IPS DF 6.9 (cell line): ENCODE data around the gene UBAC2.
"Not testable (repeated sequence)": the region's sequence is repeated elsewhere in the genome, so short reads cannot be mapped to it uniquely, and the experiment has no call there.

Experiments
- DNase-seq: peaks from one replicate; pipeline ENCODE4 v3.0.0-alpha.2; 2013; ENCODE audit warnings: low read depth, low spot score
- H3K27ac ChIP-seq: one replicate; pipeline ENCODE4 v1.5.1; 2013; ENCODE audit warnings: low read length, control low read depth
- H3K27me3 ChIP-seq: 2 replicates; pipeline ENCODE4 v1.6.1; 2013; ENCODE audit warnings: mild to moderate bottlenecking, low read length; ENCODE audit not compliant: control insufficient read depth, insufficient read depth
- H3K36me3 ChIP-seq: 2 replicates; pipeline ENCODE4 v1.6.1; 2013; ENCODE audit warnings: low read length; ENCODE audit not compliant: control insufficient read depth, insufficient read depth
- H3K4me1 ChIP-seq: 2 replicates; pipeline ENCODE4 v1.6.1; 2013; ENCODE audit warnings: low read length; ENCODE audit not compliant: control insufficient read depth, insufficient read depth
- H3K4me3 ChIP-seq: 2 replicates; pipeline ENCODE4 v1.5.1; 2013; ENCODE audit warnings: mild to moderate bottlenecking, low read length
- H3K9me3 ChIP-seq: 2 replicates; pipeline ENCODE4 v1.6.1; 2013; ENCODE audit warnings: low read length, inconsistent platforms; ENCODE audit not compliant: control insufficient read depth, insufficient read depth
- WGBS: extraction: QIAGEN DNeasy Blood & Tissue Kit; methylation state at CpG from one replicate; pipeline ENCODE4 v1.1.7; 2013; ENCODE audit warnings: mixed read lengths, missing lambda C conversion rate; ENCODE audit not compliant: insufficient read length, insufficient coverage; 5-methylcytosine and 5-hydroxymethylcytosine counted together

Gene UBAC2

DNA sequence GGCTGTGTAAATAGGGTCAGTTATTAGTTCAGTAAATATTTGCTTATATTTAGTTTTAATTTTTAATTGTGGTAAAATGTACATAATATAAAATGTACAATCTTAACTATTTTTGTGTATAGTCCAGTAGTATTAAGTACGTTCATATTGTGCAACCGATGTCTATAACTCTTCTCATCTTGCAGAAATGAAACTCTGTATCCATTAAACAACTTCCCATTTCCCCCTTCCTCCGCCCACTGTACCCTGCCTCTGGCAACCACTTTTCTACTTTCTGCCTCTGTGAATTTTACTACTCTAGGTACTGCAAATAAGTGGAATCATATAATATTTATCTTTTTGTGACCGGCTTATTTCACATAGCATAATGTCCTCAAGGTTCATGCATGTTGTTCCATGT lies 24.4 kb downstream of the UBAC2 start:
- Histone ChIP-seq H3K4me3 (no peak overlapping the region), H3K9me3 (no peaks in the 10 kb centered on the region), H3K27ac (no peak overlapping the region), H3K36me3 (no peaks in the 10 kb centered on the region), H3K4me1 (peaks cover 2% of the 10 kb centered on the region; the same call in 1 of the 2 replicates), H3K27me3 (no peaks in the 10 kb centered on the region)
- no CpG with 5 or more reads among the region's 4 CpGs for WGBS
- no peak for DNase-seq

DNA sequence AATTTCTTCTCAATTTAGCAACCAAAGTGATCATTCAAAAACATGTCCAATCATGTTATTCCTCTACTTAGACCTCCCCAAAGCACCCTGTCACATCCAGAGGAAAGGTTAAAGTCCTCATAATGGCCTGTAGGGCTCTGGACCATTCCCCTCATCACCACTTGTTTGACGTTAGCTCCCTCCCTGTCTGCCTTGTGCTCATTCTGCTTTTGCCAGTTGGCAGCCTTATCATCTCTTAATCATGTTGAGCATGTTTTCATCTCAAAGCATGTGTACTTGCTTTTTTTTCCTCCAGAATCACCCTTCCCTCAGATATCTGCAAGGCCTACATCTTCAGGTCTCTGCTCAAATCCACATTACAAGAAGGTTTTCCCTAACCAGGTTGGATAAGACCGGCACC lies 25.9 kb downstream of the UBAC2 start:
- H3K9me3 ChIP-seq: no peaks in the 10 kb centered on the region
- H3K27me3 ChIP-seq: no peaks in the 10 kb centered on the region
- no CpG with 5 or more reads among the region's 2 CpGs for WGBS
- DNase-seq: no peak
- H3K4me1 ChIP-seq: peaks cover 2% of the 10 kb centered on the region; the same call in 1 of the 2 replicates
- no peak overlapping the region for H3K27ac ChIP-seq
- H3K4me3 ChIP-seq: no peak overlapping the region
- no peaks in the 10 kb centered on the region for H3K36me3 ChIP-seq

DNA sequence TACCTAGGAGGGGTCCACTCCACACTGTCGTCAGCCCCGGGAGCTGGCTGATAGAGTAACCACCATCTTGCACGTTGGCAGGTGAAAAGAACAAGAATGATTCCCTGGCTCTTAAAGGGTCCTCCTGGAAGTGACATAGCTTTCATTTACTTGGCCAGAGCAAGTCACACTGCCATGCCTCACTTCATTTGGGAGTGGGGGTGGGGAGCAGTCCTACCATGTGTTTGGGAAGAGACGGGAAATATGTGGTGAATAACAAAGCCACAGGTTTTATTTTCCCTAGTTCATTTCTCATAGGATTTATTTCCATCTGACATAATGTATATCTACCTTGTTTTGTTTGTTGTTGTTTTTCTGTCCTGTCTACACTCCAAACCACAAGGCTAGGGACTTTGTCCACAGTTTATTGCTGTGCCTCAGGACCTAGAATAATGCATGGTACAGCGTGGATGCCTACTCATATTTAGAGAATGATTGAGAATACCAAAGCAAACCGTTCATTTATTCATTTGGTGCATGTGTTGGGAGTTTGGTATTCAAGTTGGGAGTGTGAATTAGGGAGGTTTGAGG lies 26.8 kb downstream of the UBAC2 start:
- H3K4me1 ChIP-seq: peaks cover 2% of the 10 kb centered on the region; the same call in 1 of the 2 replicates
- H3K27ac ChIP-seq: no peak overlapping the region
- DNase-seq: no peak
- H3K36me3 ChIP-seq: no peaks in the 10 kb centered on the region
- WGBS: no CpG with 5 or more reads among the region's 6 CpGs
- no peak overlapping the region for H3K4me3 ChIP-seq
- no peaks in the 10 kb centered on the region for H3K27me3 ChIP-seq
- no peaks in the 10 kb centered on the region for H3K9me3 ChIP-seq

GRCh38 chr13:99227909-99228688 lies 27.4 kb downstream of the UBAC2 start:
- Histone ChIP-seq H3K4me3 (no peak overlapping the region), H3K36me3 (no peaks in the 10 kb centered on the region), H3K4me1 (peaks cover 2% of the 10 kb centered on the region; the same call in 1 of the 2 replicates), H3K27ac (no peak overlapping the region), H3K9me3 (no peaks in the 10 kb centered on the region), H3K27me3 (no peaks in the 10 kb centered on the region)
- no peak for DNase-seq
- WGBS: no CpG with 5 or more reads among the region's 15 CpGs

DNA sequence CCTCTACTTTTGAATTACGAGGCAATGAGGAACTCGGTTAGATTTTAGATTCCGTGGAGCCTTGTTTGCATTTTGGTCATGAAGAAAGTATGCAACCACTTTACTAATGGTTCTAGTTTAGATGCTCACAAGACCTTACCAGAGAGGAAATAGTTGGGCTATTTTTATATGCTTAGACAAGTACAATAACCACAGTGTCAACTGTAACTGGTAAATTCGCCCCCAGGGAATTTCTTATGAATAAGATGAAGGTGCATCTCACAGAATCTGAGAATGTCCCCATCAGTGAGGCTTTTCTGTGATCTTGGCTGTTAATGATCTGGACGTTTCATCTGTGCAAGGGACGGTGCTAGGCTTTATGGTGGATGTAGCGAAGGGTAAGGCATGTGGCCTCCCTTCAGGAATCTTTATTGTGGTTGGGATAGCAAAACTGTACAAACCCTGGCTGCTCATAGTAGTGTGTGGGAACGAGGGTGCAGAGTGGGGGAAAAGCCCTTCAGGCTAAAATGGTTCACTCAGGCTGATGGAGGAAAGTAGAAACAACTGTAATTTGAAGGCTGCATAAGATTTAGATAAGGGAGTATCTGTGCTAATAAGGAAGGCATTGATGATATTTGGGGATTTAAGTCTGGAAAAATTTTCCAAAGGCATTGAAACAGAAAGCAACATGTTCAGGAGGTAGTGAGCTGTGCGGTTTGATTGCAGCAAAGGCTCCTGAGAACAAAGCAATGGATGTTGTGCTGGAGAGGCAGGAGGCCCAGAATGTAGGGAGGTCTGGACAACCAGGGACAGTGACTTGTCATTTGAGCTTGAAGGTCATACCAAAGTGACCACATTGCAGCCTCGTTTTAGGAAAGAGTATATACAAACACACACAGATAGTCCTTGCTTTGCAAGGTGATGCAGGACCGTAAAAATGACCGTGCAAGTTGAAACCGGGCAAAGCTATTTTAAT lies 28.4 kb downstream of the UBAC2 start:
- no CpG with 5 or more reads among the region's 13 CpGs for WGBS
- no peaks in the 10 kb centered on the region for H3K27me3 ChIP-seq
- peaks cover 2% of the 10 kb centered on the region; the same call in 1 of the 2 replicates for H3K4me1 ChIP-seq
- no peak overlapping the region for H3K4me3 ChIP-seq
- no peaks in the 10 kb centered on the region for H3K36me3 ChIP-seq
- no peak for DNase-seq
- H3K27ac ChIP-seq: no peak overlapping the region
- H3K9me3 ChIP-seq: no peaks in the 10 kb centered on the region

DNA sequence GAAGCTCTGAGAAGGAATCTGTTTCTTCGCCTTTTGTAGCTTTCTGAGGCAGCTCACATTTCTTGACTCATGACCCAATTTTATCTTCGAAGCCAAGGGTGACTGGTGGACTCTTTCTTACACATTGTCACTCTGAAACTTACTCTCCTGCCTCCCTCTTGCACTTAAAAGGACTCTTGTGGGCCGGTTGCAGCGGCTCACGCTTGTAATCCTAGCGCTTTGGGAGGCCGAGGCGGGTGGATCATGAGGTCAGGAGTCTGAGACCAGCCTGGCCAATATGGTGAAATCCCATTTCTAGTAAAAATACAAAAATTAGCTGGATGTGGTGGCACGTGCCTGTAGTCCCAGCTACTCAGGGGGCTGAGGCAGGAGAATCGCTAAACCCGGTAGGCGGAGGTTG lies 29.9 kb downstream of the UBAC2 start:
- not testable (repeated sequence) for H3K4me1 ChIP-seq, H3K9me3 ChIP-seq, H3K27me3 ChIP-seq, H3K36me3 ChIP-seq, DNase-seq, H3K27ac ChIP-seq, H3K4me3 ChIP-seq
- WGBS: no CpG with 5 or more reads among the region's 12 CpGs

GRCh38 chr13:99230991-99231390 lies 30.3 kb downstream of the UBAC2 start:
- H3K27ac ChIP-seq: no peak overlapping the region

GRCh38 chr13:99231721-99232120 lies 31.1 kb downstream of the UBAC2 start:
- DNase-seq: no peak
- Histone ChIP-seq H3K4me3 (no peak overlapping the region), H3K9me3 (no peaks in the 10 kb centered on the region), H3K27ac (no peak overlapping the region), H3K4me1 (peaks cover under 1% of the 10 kb centered on the region; the same call in 1 of the 2 replicates), H3K36me3 (no peaks in the 10 kb centered on the region), H3K27me3 (no peaks in the 10 kb centered on the region)
- WGBS: no CpG with 5 or more reads among the region's 1 CpG

More at GRCh38 chr13:99230991-99231390, 30.3 kb downstream of the UBAC2 start:
- Histone ChIP-seq H3K9me3 (no peaks in the 10 kb centered on the region), H3K36me3 (no peaks in the 10 kb centered on the region), H3K4me1 (peaks cover 2% of the 10 kb centered on the region; the same call in 1 of the 2 replicates), H3K27me3 (no peaks in the 10 kb centered on the region), H3K4me3 (no peak overlapping the region)
- WGBS: no CpG with 5 or more reads among the region's 3 CpGs
- no peak for DNase-seq

DNA sequence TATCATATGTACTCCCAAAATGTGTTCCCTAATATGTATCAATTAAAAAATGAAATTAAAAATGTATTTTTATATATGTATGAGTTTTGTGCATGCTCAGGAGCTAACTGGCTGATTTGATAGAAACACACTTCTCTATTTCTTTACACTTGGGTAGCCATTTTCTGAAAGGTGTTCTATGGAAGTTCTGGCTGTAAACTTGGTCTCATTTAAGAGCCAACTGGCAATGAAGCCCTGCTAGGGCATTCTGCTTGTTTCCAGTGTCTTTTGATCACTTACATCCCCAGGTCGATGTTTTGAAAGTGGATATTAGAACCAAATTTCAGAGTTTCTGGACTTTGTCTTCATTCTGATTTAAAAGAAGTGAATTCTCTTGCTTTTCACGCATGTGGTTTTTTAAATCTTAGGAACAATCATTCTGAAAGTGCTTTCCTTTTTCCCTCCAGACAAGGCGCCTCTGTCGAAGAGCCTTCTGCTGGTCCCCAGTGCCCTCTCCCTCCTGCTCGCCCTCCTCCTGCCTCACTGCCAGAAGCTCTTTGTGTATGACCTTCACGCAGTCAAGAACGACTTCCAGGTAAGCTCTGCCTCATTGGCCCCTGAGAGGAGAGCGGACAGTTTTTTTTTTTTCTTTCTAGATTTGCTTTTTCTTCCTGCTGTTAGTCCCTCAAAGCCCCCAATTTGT lies 37.5 kb downstream of the UBAC2 start:
- Histone ChIP-seq H3K27me3 (no peaks in the 10 kb centered on the region), H3K36me3 (no peaks in the 10 kb centered on the region; the same call in 1 of the 2 replicates), H3K27ac (no peak overlapping the region), H3K4me1 (no peaks in the 10 kb centered on the region), H3K4me3 (no peak overlapping the region), H3K9me3 (no peaks in the 10 kb centered on the region)
- WGBS: no CpG with 5 or more reads among the region's 8 CpGs
- DNase-seq: no peak

GRCh38 chr13:99246100-99246499 lies 45.4 kb downstream of the UBAC2 start:
- Histone ChIP-seq H3K36me3 (no peaks in the 10 kb centered on the region), H3K27me3 (no peaks in the 10 kb centered on the region), H3K4me1 (0 out of 2 replicates have a peak, but pooled peaks cover 2% of the 10 kb centered on the region), H3K9me3 (no peaks in the 10 kb centered on the region), H3K4me3 (no peak overlapping the region), H3K27ac (no peak overlapping the region)
- DNase-seq: no peak
- no CpG with 5 or more reads among the region's 1 CpG for WGBS
